HG03378 (cell line): Measurements from ENCODE around the gene TRAPPC12.

Experiments
- ATAC-seq: cut with Tn5 transposase; IDR thresholded peaks from one replicate; pipeline ENCODE4 v1.9.1; 2021; ENCODE audit warnings: mild to moderate bottlenecking, moderate library complexity; ENCODE audit not compliant: unreplicated experiment

The TRAPPC12 gene

GRCh38 chr2:3405876-3406275 lies 26.4 kb downstream of the TRAPPC12 start:
- no peak for ATAC-seq

- no peak for ATAC-seq
Observed at GRCh38 chr2:3406501-3406900, 27.0 kb downstream of the TRAPPC12 start.

- ATAC-seq: no peak
Observed at GRCh38 chr2:3408781-3409180, 29.3 kb downstream of the TRAPPC12 start.

- no peak for ATAC-seq
Observed at GRCh38 chr2:3409627-3410170, 30.2 kb downstream of the TRAPPC12 start.

- no peak for ATAC-seq
Observed at GRCh38 chr2:3411103-3411502, 31.6 kb downstream of the TRAPPC12 start.

GRCh38 chr2:3413697-3414096 lies 34.2 kb downstream of the TRAPPC12 start:
- no peak for ATAC-seq

- ATAC-seq: no peak
Observed at GRCh38 chr2:3414133-3414860, 34.8 kb downstream of the TRAPPC12 start.

- ATAC-seq: no peak
Observed at GRCh38 chr2:3418766-3419404, 39.4 kb downstream of the TRAPPC12 start.

- ATAC-seq: no peak
Observed at GRCh38 chr2:3420076-3420768, 40.7 kb downstream of the TRAPPC12 start.

GRCh38 chr2:3420769-3421397 lies 41.4 kb downstream of the TRAPPC12 start:
- ATAC-seq: no peak

- no peak for ATAC-seq
Observed at GRCh38 chr2:3421580-3421979, 42.1 kb downstream of the TRAPPC12 start.

GRCh38 chr2:3422161-3422779 lies 42.8 kb downstream of the TRAPPC12 start:
- ATAC-seq: peak; percentile 67

GRCh38 chr2:3423492-3424170 lies 44.1 kb downstream of the TRAPPC12 start:
- peak; percentile 47 for ATAC-seq

GRCh38 chr2:3424171-3424795 lies 44.8 kb downstream of the TRAPPC12 start:
- no peak for ATAC-seq

GRCh38 chr2:3426615-3427014 lies 47.1 kb downstream of the TRAPPC12 start:
- no peak for ATAC-seq

- ATAC-seq: no peak
Observed at GRCh38 chr2:3427272-3427671, 47.8 kb downstream of the TRAPPC12 start.

GRCh38 chr2:3428577-3428976 lies 49.1 kb downstream of the TRAPPC12 start:
- no peak for ATAC-seq

- no peak for ATAC-seq
Observed at GRCh38 chr2:3429066-3429610, 49.6 kb downstream of the TRAPPC12 start.

GRCh38 chr2:3430172-3430571 lies 50.7 kb downstream of the TRAPPC12 start:
- ATAC-seq: no peak
